GM12878 (cell line): ENCODE data around the gene C9.

Source experiments
- CEBPB ChIP-seq, 2 experiments: fragments of 150-350 bp in 1 of 2; IDR thresholded peaks; 2 replicates each; pipeline ENCODE4 v1.6.1; 2012 to 2014; ENCODE audit warnings: low read depth in 2 of 2, low read length in 2 of 2, borderline replicate concordance in 1 of 2, inconsistent platforms in 1 of 2
- ESRRA ChIP-seq: IDR thresholded peaks from 2 replicates; pipeline ENCODE4 v1.6.1; 2012; ENCODE audit warnings: mild to moderate bottlenecking, low read length, improper control_type of control experiment
- JUNB ChIP-seq: IDR thresholded peaks from 2 replicates; pipeline ENCODE4 v1.6.1; 2016; ENCODE audit warnings: antibody characterized with exemption, mild to moderate bottlenecking
- MAX ChIP-seq: IDR thresholded peaks from 2 replicates; pipeline ENCODE4 v1.6.1; 2012; ENCODE audit warnings: low read depth, low read length, improper control_type of control experiment
- POLR2A ChIP-seq: IDR thresholded peaks from 2 replicates; pipeline ENCODE4 v1.6.1; 2011; ENCODE audit warnings: low read depth, mild to moderate bottlenecking, low read length
- TCF3 ChIP-seq: IDR thresholded peaks from 2 replicates; pipeline ENCODE4 v1.6.1; 2012; ENCODE audit warnings: low read depth, mild to moderate bottlenecking, low read length, borderline replicate concordance; ENCODE audit not compliant: insufficient read depth
- ZNF274 ChIP-seq: IDR thresholded peaks from one replicate; pipeline ENCODE4 v1.8.0; 2011; ENCODE audit not compliant: insufficient read length, insufficient read depth

- no peak for TF ChIP-seq TCF3
- TF ChIP-seq CEBPB (IDR thresholded peaks at IDR 0.05; ENCODE audit: borderline replicate concordance in 1 of 2, low read depth in 2 of 2, low read length in 2 of 2): no peak
- TF ChIP-seq ZNF274: no peak
- no peak for TF ChIP-seq ESRRA
- TF ChIP-seq POLR2A: no peak
- no peak for TF ChIP-seq MAX
- no peak for TF ChIP-seq JUNB
Measured at GRCh38 chr5:39274398-39275085, 89.8 kb downstream of the C9 start.
